ENCODE measurements around the gene MAPK8IP1.

The MAPK8IP1 gene

DNA sequence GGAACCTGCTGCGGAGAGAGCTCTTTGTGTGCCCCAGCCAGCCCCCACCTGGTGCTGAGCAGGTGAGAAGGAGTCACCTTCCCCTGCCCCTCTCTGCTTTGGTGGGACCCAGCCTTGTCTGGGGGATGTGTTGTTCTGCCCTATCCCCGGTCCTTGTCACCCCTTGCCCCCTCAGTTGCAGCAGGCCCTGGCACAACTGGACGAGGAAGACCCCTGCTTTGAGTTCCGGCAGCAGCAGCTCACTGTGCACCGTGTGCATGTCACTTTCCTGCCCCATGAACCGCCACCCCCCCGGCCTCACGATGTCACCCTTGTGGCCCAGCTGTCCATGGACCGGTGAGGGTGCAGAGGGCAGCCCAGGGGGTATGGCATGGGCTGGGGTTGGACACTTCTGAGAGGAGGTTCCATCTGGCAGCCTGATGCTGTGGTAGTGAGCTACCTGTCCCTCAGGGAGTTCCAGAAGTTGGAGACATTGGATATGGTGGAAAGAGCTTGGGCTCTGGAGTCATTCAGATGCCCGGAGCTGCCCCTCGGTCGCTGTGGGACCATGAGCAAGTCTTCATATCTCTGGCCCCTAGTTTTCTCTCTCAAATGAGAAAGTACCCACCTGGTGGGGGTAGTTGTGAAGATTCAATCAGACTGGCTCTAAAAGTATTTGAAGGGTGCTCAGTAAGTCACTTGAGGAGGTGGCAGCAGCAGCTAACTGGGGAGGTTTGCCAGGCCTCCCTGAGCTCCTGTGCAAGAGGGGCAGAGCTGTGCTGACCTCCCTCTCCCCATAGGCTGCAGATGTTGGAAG is 41.3 kb downstream of the MAPK8IP1 start:
- DNase-seq (ENCODE audit: low spot score), result no peak

DNA sequence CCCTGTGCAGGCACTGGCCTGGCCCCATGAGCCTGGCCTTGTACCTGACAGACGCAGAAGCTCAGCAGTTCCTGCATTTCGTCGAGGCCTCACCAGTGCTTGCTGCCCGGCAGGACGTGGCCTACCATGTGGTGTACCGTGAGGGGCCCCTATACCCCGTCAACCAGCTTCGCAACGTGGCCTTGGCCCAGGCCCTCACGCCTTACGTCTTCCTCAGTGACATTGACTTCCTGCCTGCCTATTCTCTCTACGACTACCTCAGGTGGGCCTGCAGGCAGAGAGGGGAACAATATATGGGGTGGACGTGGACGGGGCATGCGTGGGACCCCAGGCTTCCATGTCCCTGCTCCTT is 41.9 kb downstream of the MAPK8IP1 start:
- no peak for DNase-seq (ENCODE audit: low spot score)

DNA sequence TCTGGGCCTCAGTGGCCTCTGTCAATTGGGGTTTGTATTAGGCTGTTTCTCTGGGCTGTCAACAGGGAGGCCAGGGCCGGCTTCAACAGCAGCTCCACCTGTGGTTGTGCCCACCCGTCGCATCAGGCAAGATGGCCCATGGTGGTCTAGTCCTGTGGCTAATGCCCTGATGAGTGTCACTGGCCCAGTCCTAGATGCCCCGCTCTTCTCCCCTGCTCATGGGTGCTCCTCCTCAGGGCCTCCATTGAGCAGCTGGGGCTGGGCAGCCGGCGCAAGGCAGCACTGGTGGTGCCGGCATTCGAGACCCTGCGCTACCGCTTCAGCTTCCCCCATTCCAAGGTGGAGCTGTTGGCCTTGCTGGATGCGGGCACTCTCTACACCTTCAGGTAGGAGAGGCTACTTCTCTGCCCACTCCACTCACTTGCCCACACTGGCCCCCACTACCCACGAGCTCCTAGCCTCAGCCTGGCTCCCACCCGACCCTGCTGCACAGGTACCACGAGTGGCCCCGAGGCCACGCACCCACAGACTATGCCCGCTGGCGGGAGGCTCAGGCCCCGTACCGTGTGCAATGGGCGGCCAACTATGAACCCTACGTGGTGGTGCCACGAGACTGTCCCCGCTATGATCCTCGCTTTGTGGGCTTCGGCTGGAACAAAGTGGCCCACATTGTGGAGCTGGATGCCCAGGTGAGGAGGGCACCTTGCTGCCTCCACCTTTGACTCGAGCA is 42.4 kb downstream of the MAPK8IP1 start:
- DNase-seq (ENCODE audit: low spot score), result no peak

DNA sequence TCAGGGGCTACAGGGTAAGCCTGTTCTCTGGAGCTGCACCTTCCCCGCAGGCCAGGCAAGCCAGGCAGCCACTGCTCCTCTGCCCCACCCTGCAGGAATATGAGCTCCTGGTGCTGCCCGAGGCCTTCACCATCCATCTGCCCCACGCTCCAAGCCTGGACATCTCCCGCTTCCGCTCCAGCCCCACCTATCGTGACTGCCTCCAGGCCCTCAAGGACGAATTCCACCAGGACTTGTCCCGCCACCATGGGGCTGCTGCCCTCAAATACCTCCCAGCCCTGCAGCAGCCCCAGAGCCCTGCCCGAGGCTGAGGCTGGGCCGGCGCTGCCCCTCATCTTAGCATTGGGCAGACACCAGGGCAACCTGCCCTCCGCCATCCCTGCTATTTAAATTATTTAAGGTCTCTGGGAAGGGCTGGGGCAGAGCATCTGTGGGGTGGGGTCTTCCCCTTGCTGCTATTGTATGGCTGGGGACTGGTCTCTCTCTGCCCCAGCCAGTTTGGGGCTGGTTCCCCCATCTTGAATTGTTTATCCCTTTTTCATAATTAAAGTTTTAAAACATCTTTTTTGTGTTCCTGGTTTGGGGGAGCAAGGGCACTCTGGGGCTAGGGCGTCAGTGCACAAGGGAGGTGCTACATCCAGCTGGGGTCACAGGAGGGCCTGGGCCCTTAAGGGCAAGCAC is 43.2 kb downstream of the MAPK8IP1 start:
- no peak for DNase-seq (ENCODE audit: low spot score)

DNA sequence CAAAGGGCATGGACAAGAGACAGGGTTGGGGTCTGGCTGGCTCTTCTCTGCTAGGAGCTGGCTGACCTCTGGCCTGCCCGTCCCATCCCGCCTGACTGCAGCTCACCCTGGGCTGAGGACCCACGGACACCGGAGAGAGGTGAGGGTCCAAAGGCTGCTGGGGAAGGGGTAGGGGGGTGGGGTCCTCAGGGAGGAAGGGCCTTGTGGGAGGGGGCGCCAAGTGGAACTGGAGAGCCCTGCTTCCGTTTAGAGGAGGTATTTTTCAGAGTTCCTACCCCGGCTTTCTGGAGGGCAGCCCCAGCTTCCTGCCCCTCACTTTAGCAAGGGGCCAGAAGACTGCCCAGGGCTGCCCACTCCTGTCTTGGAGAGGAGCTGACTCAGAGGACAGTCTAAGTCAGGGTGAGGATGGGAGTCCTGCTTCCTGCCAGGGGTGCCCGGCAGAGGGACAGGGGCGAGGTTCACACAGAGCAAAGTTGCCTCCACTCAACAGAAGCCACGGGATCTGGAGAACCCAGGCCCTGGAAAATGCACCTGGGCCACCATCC is 44.1 kb downstream of the MAPK8IP1 start:
- no peak for DNase-seq (ENCODE audit: low spot score)

DNA sequence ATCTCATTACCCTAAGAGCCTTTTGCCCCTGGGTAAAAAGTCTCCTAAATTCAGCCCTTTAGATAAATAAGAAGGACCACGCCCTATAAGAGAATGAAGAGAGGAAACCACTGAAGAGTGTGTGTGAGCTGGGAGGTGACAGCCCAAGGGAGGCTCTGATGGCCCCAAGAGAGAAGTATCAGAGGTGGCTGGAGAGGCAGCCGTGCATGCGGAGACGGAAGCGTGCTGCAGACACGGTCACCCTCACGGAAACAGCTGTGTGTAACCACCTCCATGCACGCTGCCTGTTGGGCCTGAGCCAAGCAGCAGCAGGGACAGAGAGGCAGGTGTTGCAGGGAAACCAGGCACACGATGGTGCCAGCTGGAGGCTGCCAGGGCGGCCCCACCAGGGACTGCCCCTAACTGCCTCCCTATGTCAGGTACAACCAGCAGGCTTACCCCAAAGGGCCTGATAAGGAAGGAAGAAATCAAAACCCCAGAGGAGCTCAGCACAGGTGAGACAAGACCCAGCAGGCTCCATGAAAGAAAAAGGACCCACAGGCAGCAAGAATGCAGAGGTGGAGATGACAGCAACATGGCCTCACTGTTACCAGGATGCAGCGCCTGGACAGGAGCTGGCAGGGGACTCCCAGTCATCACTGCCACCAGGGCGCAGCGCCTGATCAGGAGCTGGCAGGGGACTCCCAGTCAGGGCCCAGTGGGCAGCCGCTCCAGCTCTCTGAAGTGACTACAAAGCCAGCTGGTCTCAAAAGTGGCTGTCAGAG is 44.8 kb downstream of the MAPK8IP1 start:
- no peak for DNase-seq (ENCODE audit: low spot score)

DNA sequence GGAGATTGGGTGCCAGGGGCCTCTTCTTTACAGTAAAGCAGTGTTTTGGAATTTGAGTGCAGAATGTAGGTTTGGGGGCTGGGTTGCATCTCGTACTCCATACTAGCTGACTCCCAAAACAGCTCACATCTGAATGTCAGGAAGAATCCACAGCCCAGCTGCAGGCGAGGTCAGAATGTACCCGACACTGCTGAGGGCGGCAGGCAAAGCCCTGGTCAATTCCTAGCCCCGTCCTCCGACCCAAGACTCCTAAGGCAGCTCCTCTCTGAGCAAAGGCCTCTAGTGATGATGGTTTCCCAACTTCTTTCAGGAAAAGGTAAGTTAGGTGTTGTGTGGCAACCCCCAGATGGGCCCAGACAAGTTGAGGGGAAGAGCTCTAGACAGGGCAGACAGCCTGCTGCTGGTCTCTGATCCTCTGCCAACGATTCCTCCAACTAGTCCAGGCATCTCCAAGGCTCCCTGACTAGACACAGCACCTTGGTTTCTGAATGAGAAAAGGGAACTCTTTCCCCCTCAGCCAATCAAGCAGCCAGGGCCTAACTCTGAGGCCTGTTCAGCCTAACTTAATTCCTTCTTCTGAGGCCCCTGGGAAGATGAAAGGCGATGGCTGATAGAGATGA is 45.6 kb downstream of the MAPK8IP1 start:
- no peak for DNase-seq (ENCODE audit: low spot score)

DNA sequence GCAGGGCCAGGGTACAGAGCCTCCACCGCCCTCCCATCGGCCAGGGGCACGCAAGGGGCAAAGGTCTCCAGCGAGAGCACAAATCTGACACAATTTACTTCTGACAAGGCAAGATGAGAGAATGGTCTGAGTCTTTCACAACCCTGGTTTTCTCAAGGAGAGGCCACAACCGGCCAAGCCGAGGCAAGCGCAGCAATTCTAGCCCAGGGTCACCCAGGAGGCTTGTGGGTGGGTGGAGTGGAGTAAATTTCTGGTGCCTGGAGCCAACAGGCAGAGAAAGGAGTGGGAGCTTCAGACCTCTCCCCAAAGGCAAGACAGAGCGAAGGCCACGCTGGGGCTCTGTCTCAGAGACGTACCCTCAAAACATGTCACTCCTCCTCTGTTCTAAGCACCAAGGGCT is 46.3 kb downstream of the MAPK8IP1 start:
- no peak for DNase-seq (ENCODE audit: low spot score)

DNA sequence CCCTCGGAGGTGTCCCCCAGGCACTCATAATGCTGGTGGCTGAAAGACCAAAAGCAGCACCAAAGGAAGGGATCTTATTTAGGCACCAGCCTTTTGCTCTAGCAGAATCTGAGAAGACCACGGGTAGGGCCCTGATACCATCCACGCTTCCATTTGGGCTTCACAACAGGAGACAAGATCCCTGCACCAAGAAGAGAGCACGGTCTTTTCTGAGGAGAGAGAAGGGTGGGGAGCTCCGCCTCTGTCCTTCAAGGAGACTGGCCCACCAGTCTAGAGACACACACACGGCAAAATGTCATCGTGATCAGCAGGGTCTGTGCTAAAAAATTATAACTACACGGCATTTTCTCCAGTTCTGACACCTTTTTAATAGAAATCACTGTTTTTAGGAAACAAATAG is 46.8 kb downstream of the MAPK8IP1 start:
- DNase-seq (ENCODE audit: low spot score), result no peak

DNA sequence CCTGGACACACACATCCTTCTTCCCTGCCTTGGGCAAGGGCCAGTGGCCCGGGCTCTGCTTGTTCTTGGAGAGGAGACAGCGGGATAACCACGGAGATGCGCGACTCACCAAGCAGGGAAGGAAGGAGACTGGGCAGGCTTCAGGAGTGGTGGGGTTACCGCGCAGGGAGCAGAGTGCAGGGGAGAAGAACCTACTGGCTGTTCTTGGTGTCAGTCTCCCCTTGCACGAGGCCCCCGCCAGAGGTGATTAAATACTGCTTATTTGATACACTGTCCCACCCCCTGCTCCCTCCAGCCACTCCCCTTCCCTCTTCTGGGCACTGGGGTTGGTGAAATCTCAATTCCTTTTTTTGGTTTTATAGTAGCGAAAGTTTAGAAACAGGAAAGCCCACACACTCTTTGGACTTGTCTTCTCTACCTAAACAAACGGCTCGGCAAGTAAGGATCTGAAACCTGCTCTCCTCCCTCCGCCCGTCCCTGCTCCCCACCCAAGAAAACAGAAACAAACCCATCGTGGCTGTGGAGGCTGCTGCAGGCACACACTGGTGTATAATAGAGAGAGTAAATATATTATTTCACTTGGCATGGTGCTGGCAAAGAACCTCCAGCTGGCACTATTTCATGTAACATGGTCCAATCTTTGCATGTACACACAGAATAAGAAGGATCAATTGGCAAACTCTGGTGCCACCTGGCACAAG is 47.8 kb downstream of the MAPK8IP1 start:
- no peak for DNase-seq (ENCODE audit: low spot score)

DNA sequence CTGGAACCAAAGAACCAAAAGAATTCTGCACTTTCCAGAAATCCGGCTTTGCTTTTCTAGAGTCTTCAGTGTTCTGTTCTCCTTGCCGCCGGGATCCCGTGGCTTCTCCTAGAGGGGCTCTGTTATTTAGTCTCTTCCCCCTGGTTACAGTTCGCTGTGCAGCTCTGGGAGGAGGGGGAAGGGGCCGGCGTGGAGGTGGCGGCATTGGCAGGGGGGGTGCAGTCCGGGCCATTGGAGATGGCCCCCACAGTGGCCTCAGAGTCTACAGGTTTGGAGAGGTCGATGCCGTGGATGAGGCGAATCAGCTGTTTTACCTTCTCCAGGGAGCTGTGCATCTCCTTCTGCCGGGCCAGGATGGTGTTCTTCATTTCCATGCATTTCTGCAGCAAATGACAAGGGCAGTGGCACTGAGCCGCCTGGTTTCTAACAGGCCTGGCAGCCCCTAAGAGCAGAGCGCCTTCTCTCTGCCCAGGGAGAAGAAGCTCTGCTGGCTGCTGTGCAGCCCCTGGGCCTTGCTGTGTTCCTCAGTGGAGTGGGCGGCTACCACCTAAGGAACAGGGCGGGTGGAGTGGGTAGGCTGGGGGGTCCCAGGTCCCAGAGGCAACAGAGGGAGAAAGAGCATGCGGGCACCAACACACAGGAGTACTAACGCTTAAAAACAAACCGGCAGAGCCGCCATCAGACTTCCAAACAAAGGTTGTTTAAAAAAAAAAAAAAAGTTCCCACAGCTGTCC is 48.6 kb downstream of the MAPK8IP1 start:
- DNase-seq (ENCODE audit: low spot score), result no peak

DNA sequence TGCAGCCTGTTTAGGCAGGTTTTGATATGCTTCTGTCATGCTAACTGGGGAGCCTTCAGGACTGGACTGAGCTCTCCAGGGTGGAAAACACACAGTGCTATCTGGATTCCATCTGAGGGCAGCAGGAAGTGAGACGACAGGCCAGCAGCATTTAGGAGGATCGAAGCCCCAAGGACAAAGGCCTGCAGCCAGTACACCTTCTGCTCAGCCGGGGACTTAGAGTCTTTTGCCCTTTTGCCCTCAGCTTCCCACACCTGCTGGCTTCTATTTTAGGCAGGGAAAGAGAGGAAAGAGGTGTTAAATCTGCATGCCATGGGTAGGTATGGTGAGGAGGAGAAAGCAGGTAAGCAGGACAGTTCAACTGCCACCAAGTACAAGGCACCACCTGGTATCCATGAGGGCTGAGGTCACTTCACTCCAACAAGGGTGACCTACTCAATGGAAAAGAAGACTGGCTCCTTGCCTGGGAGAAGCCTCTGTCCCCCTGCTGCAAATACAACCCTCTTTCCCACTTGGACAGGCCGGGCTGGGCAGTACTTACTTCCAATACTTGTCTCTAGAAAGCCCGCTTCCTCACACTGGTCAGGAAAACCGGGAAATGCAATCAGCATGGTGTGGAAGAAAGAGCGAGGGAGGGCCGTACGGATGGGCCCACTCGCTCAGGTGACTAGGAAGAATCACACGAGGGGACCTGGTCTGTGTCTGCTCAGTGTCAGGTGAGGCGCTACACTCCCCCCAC is 49.3 kb downstream of the MAPK8IP1 start:
- no peak for DNase-seq (ENCODE audit: low spot score)

DNA sequence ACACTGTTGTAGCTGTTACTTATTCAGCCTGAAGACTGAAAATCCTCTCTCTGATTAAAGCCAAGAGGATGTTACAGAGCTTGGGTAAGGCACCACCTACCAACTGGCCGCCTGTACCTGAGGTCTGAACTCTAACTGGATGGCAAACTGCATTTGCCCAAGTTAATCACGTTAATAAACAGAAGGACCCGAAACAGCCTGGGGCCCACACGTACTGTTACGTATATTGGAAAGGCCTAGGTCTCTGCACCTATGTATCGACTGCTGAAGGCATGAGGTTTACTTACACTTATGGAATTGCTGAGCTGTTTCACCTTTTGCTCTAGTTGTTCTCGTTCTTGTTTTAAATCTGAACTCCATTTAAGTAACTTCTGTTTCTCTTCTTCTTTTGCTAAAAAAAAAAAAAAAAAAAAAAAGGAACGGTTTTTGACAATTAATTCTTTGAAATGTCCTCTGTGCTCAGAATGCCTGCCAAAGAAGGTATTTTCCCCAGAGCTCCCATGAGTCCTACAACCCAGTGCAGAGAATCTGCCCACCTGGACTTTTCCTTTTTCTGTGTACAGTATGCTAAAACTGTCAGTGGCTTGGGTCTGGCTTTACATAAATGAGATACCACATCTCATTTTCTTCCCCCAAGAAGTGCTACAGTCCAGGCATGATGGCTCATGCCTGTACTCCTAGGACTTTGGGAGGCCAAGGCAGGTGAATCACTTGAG is 50.1 kb downstream of the MAPK8IP1 start:
- DNase-seq (ENCODE audit: low spot score), result no peak

DNA sequence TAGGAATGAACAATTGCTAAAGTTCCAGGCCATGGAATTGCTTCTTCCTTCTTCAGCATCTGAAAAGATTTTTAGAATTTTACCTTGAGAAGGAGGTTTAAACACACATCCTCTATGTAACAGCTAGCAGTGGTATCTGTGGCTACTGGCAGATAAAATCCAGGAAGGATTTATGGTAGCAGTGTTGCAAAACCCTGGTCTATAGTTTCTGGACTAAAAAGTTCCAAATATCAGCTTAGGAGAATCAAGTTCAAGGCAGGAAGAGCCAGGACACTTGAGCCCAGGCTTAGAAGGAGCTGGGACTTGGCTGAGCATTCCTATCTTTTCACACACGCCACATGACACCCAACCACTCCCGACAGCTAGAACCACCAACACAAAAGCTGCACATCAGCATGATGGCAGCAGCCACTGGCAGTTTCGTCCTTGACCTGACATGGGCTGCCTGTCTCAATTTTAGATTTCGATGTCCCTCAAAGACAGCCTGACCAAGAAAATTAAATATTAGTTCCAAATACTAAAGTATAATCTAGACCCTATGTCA is 51.1 kb downstream of the MAPK8IP1 start:
- no peak for DNase-seq (ENCODE audit: low spot score)

DNA sequence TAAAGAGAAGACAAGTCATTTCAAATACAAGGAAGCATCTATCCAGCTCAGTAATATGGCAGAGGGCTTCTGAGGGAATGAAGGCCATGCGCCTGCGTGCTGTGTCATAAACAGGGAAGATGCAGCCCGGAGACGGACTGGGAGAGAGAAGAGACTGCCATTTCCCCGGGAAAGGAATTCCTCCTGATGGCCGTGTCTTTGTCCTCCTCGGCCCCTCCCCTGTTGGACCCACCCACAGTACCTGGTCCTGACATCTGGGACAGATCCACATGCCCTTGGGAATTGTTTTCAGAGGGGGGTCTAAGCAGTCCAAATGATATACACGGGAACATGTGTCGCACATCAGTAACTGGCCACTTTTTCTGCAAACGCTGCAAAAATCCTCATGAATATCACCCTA is 52.5 kb downstream of the MAPK8IP1 start:
- DNase-seq (ENCODE audit: low spot score), result no peak

DNA sequence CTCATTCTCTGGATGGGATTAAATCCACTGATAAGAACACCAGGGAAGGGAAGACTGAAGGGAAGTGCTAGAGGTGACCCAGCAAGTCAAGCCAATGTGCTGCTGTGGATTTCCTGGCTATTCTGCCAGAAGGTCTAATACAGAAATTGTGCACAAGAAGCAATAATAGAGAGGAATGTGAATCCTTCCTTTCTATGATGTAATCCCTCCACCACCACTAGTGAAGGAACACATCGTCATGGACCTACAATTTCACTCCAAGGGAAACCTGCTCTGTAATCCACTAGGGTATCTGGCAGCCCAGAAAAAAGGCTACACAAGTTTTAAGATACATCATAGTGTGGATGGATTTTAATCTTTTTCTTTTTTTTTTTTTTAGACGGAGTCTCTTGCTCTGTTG is 54.4 kb downstream of the MAPK8IP1 start:
- DNase-seq (ENCODE audit: low spot score), result no peak

DNA sequence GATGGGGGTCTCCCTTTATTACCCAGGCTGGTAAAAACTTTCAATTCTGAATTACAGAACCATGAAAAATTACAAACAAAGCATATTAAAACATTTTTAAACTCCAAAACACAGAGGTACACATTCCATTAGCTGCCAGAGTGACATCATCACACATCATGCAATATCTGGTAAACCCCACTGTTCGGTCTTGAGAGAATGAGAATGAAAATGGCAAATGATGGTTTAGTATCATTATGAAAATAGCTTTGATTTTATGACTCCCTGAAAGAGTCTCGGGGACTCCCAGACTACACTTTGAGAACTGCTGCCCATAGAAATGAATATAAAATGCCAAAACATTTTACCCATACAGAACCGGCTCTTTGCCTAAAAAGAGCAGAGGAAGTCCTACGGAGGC is 55.8 kb downstream of the MAPK8IP1 start:
- DNase-seq (ENCODE audit: low spot score), result no peak

DNA sequence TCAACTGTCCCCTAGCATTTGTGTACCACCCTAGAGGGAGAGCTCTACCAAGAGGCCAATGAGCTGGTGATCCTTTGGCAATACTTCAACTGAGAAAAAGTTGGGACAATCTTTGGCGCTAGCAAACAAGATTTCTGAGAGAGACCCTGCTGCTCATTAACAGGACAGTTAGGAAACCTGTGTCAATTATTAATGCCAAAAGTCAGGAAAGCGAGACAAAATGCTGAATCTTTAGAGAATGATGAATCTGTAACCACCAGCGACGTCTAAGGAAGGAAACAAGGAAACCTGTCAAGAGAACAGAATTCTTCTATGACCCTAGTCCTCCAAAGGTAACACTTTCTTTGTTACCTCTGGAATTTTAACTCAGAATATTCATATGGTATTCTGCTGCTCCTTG is 56.9 kb downstream of the MAPK8IP1 start:
- DNase-seq (ENCODE audit: low spot score), result no peak
